Kidney (tissue), 14 donors: ENCODE results near the gene KLHL34. TPM values are rescaled to one million over a fixed set of nuclear protein-coding genes. Genes with fewer than 3 reads are reported as not detected.

ENCODE experiments used
- DNase-seq, 5 donors: peaks; one replicate each; pipeline ENCODE4 v3.0.0-alpha.2; 2013 to 2020
- FAIRE-seq: peaks from 2 replicates; lab custom pipeline; 2012; peaks lifted over from hg19 to GRCh38; lab: Jason Lieb, UNC
- H3K27ac ChIP-seq, 2 donors: one replicate each; pipeline ENCODE4 v1.7.0; 2013; ENCODE audit warnings: low read depth in 2 of 2, low read length in 2 of 2, inconsistent platforms in 1 of 2
- H3K27me3 ChIP-seq: one replicate; pipeline ENCODE4 v1.7.1; 2013; ENCODE audit warnings: low read length, inconsistent platforms; ENCODE audit not compliant: control insufficient read depth, insufficient read depth
- H3K36me3 ChIP-seq, 3 donors: one replicate each; pipeline versions ENCODE4 v1.7.0 to v1.7.1; 2013; ENCODE audit warnings: low read length in 3 of 3, control low read depth in 1 of 3, inconsistent platforms in 1 of 3; ENCODE audit not compliant: insufficient read depth in 3 of 3, control insufficient read depth in 2 of 3
- H3K4me1 ChIP-seq, 3 donors: one replicate each; pipeline versions ENCODE4 v1.7.0 to v1.7.1; 2013; ENCODE audit warnings: low read length in 3 of 3, inconsistent platforms in 1 of 3, low read depth in 1 of 3; ENCODE audit not compliant: control insufficient read depth in 2 of 3, insufficient read depth in 2 of 3
- H3K4me3 ChIP-seq, 3 donors: one replicate each; pipeline versions ENCODE4 v1.7.0 to v1.8.1; 2013; ENCODE audit warnings: low read length in 3 of 3, control low read depth in 1 of 3, inconsistent platforms in 1 of 3
- H3K9ac ChIP-seq, 3 donors: one replicate each; pipeline versions ENCODE4 v1.7.0 to v1.7.1; 2013; ENCODE audit warnings: low read length in 3 of 3, control low read depth in 1 of 3, inconsistent platforms in 1 of 3
- H3K9me3 ChIP-seq, 3 donors: one replicate each; pipeline versions ENCODE4 v1.7.0 to v1.7.1; 2013; ENCODE audit warnings: low read length in 3 of 3, control low read depth in 1 of 3, inconsistent platforms in 1 of 3; ENCODE audit not compliant: control insufficient read depth in 2 of 3, insufficient read depth in 1 of 3
- CTCF ChIP-seq: IDR thresholded peaks from 3 replicates; pipeline ENCODE4 v1.5.1; 2012; ENCODE audit warnings: mild to moderate bottlenecking, moderate library complexity, borderline replicate concordance; ENCODE audit not compliant: insufficient read depth; ENCODE audit errors: extremely low read depth
- intact Hi-C: fragments of 100-400 bp; cut with DNase I; formaldehyde crosslinking; loops from one replicate; pipeline ENCODE4 v1.11.1; 2022
- polyA plus RNA-seq: library from polyadenylated mRNA; stranded (reverse); fragments of 350-450 nt; fragmentation: Illumina TruSeq; extraction: RNeasy Lipid Tissue Mini Kit (QIAGEN cat#74804); gene quantifications from one replicate; pipeline ENCODE4 v1.2.3, GENCODE V29; 2014; ENCODE audit warnings: low read depth, low replicate concordance; ENCODE audit not compliant: insufficient read depth
- total RNA-seq: library from RNA; stranded (reverse); fragmentation: NEBNext Ultra II Directional; extraction: Animal tissue kit (Norgen Biotek cat#: 25700); gene quantifications from one replicate; pipeline ENCODE4 v1.2.1, GENCODE V29; 2021
- donor health status: control.
- donor health status: control.
- donor health status: control.
- donor health status: control.
- donor health status: control.
- donor health status: DM: yes; HTN: yes; CAD: no.
- donor health status: Normal renal cell carcinoma (clear cell type).

Gene KLHL34
- total and polyA plus RNA-seq, 2 donors from 2014 or later, result 0.09 TPM; not detected in 1

GRCh38 chrX:21623778-21624501 lies 34.2 kb downstream of the KLHL34 start:
- intact Hi-C loops, result no loop called here
- Histone ChIP-seq H3K27ac (no peak overlapping the region), H3K27me3 (no peaks in the 10 kb centered on the region), H3K4me3 (no peak overlapping the region), H3K9ac (no peak overlapping the region), H3K4me1 (no peaks in the 10 kb centered on the region), H3K9me3 (no peaks in the 10 kb centered on the region), H3K36me3 (no peaks in the 10 kb centered on the region)
- DNase-seq (no peak), FAIRE-seq (no peak)
- no peak for TF ChIP-seq CTCF

GRCh38 chrX:21620234-21620633 lies 37.9 kb downstream of the KLHL34 start:
- H3K27me3 ChIP-seq, result peaks cover 2% of the 10 kb centered on the region
- no peak overlapping the region for H3K4me3 ChIP-seq
- no peak overlapping the region for H3K9ac ChIP-seq
- H3K4me1 ChIP-seq, result no peaks in the 10 kb centered on the region
- no peaks in the 10 kb centered on the region for H3K36me3 ChIP-seq
- intact Hi-C loops, result no loop called here
- TF ChIP-seq CTCF, result no peak
- FAIRE-seq (no peak), DNase-seq (no peak)
- H3K27ac ChIP-seq, result no peak overlapping the region
- no peaks in the 10 kb centered on the region for H3K9me3 ChIP-seq

- intact Hi-C loops, result no loop called here
- no peak for FAIRE-seq
- no peaks in the 10 kb centered on the region for H3K9me3 ChIP-seq
- H3K27me3 ChIP-seq, result peaks cover 5% of the 10 kb centered on the region
- H3K27ac ChIP-seq, result no peak overlapping the region
- no peaks in the 10 kb centered on the region for H3K36me3 ChIP-seq
- DNase-seq, result no peak
- TF ChIP-seq CTCF, result no peak
- H3K4me1 ChIP-seq, result no peaks in the 10 kb centered on the region
- H3K9ac ChIP-seq, result no peak overlapping the region
- no peak overlapping the region for H3K4me3 ChIP-seq
Measured at GRCh38 chrX:21616386-21616785, 41.7 kb downstream of the KLHL34 start.

- Histone ChIP-seq H3K4me3 (no peak overlapping the region), H3K9me3 (no peaks in the 10 kb centered on the region), H3K4me1 (no peaks in the 10 kb centered on the region), H3K27me3 (peaks cover 5% of the 10 kb centered on the region), H3K36me3 (no peaks in the 10 kb centered on the region), H3K9ac (no peak overlapping the region), H3K27ac (no peak overlapping the region)
- TF ChIP-seq CTCF, result no peak
- intact Hi-C loops, result no loop called here
- DNase-seq (no peak), FAIRE-seq (no peak)
Measured at GRCh38 chrX:21612154-21612553, 46.0 kb downstream of the KLHL34 start.
